Activated naive CD4-positive, alpha-beta T cell treated with anti-CD3 and anti-CD28 coated beads, Interleukin-2, amount 10 ng/mL, durations not matched to agents 7 days and 5 days (primary cell): ENCODE results near the gene TUBGCP6.
"Not testable (repeated sequence)": the region's sequence is repeated elsewhere in the genome, so short reads cannot be mapped to it uniquely, and the experiment has no call there.

Source experiments
- CTCF ChIA-PET: fragments of 350-600 bp; sonication (Branson Sonifier 250); formaldehyde crosslinking; loops from one replicate; lab custom pipeline; 2021; ENCODE audit warnings: antibody characterized with exemption; lab: Charles Lee
- DNase-seq: peaks from one replicate; pipeline ENCODE4 v3.0.0-alpha.2; 2020
- H3K27ac Mint-ChIP-seq: one replicate; pipeline ENCODE4 v1.8.0; 2021; ENCODE audit warnings: mild to moderate bottlenecking, moderate library complexity, mixed read lengths
- H3K27me3 Mint-ChIP-seq: one replicate; pipeline ENCODE4 v1.8.0; 2021; ENCODE audit warnings: mild to moderate bottlenecking, mixed read lengths
- H3K36me3 Mint-ChIP-seq: one replicate; pipeline ENCODE4 v1.8.0; 2021; ENCODE audit warnings: mixed read lengths
- H3K4me1 Mint-ChIP-seq: one replicate; pipeline ENCODE4 v1.8.0; 2021; ENCODE audit warnings: mixed read lengths
- H3K4me3 Mint-ChIP-seq: one replicate; pipeline ENCODE4 v1.8.0; 2021; ENCODE audit warnings: mild to moderate bottlenecking, moderate library complexity, mixed read lengths
- H3K9me3 Mint-ChIP-seq: one replicate; pipeline ENCODE4 v1.8.0; 2021; ENCODE audit warnings: mixed read lengths

Gene TUBGCP6

GRCh38 chr22:50205781-50206569 lies 38.8 kb downstream of the TUBGCP6 start:
- peaks cover 37% of the 10 kb centered on the region for H3K36me3 Mint-ChIP-seq
- H3K9me3 Mint-ChIP-seq = no peaks in the 10 kb centered on the region
- DNase-seq = no peak
- H3K4me3 Mint-ChIP-seq = no peak overlapping the region
- CTCF ChIA-PET = interaction anchor here (0.6 to 0.9 kb wide), 2 partner anchors 55 to 252 kb away, joined by 3 to 4 read pairs; partner anchors contain the start of gene MAPK12
- H3K27ac Mint-ChIP-seq = no peak overlapping the region
- H3K4me1 Mint-ChIP-seq = peaks cover 29% of the 10 kb centered on the region
- H3K27me3 Mint-ChIP-seq = no peaks in the 10 kb centered on the region

DNA sequence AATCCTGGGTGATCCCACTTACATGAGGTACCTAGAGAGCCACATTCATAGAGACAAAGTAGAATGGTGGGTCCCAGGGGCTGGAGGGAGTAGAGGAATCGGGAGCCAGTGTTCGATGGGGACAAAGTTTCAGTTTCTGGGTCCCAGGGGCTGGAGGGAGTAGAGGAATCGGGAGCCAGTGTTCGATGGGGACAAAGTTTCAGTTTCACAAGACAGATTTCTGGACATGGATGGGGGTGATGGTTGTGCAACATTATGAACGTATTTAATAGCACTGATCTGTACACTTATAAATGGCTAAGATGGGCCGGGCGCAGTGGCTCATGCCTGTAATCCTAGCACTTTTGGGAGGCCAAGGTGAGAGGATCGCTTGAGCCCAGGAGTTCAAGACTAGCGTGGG lies 39.8 kb downstream of the TUBGCP6 start:
- H3K27me3 Mint-ChIP-seq, H3K9me3 Mint-ChIP-seq, H3K27ac Mint-ChIP-seq, H3K4me3 Mint-ChIP-seq, DNase-seq: not testable (repeated sequence)
- CTCF ChIA-PET = interaction anchor here (0.6 kb wide), 1 partner anchor 253 kb away, joined by 4 read pairs; no protein-coding TSS in a partner anchor
- Mint-ChIP-seq H3K4me1 (peaks cover 29% of the 10 kb centered on the region), H3K36me3 (peaks cover 36% of the 10 kb centered on the region)

DNA sequence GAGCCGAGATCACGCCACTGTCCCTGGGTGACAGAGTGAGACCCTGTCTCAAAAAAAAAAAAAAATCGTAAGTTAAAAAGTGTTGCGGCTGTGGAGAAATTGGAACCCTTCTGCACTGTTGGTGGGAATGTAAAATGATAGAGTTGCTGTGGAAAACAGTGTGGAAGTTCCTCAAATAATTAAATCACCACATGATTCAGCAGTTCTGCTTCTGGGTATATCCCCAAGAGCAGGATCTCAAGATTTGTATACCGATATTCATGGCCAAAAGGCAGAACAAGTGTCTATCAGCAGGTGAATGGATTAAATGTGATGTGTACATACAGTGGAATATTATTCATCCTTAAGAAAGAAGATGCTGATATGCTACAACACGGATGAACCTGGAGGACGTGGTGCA lies 40.3 kb downstream of the TUBGCP6 start:
- H3K4me1 Mint-ChIP-seq = peaks cover 27% of the 10 kb centered on the region
- no peaks in the 10 kb centered on the region for H3K9me3 Mint-ChIP-seq
- H3K27ac Mint-ChIP-seq = no peak overlapping the region
- no peak overlapping the region for H3K4me3 Mint-ChIP-seq
- CTCF ChIA-PET = no interaction called here
- peaks cover 35% of the 10 kb centered on the region for H3K36me3 Mint-ChIP-seq
- H3K27me3 Mint-ChIP-seq = no peaks in the 10 kb centered on the region
- no peak for DNase-seq

GRCh38 chr22:50203288-50203687 lies 41.5 kb downstream of the TUBGCP6 start:
- H3K4me1 Mint-ChIP-seq = peaks cover 30% of the 10 kb centered on the region
- CTCF ChIA-PET = interaction anchor here (1.0 kb wide), 1 partner anchor 55 kb away, joined by 4 read pairs; no protein-coding TSS in a partner anchor
- H3K9me3 Mint-ChIP-seq = no peaks in the 10 kb centered on the region
- H3K27ac Mint-ChIP-seq = no peak overlapping the region
- H3K36me3 Mint-ChIP-seq = peaks cover 35% of the 10 kb centered on the region
- H3K27me3 Mint-ChIP-seq = no peaks in the 10 kb centered on the region
- H3K4me3 Mint-ChIP-seq = no peak overlapping the region
- DNase-seq = no peak

DNA sequence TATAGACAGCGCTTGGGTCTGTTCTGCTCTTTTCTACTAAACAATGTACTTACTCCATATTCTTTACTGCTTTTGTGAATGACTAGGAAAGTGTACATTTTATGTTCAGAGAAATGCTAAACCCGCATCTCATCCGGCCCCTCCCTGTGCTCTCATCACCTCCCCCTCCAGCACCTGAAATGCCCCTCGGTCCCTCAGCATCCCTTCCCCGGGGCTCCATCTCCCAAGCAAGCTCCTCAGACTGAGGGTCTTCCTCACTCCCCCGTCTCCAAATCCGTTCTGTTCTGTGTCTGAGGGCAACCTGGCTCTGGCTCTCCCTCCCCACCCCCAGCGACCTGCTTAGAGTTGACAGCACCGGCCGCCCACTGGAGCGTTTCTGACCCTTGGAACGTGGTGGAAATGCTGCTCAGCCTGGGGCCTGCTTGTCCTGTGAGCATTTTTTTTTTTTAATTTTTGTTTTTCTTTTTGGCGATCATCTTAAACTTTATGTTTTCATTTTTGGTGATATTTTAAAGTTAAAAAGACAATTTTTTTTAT lies 42.6 kb downstream of the TUBGCP6 start:
- Mint-ChIP-seq H3K36me3 (peaks cover 33% of the 10 kb centered on the region), H3K4me3 (peak overlapping the region; percentile 87), H3K9me3 (no peaks in the 10 kb centered on the region), H3K27ac (peak overlapping the region; percentile 75), H3K4me1 (peaks cover 30% of the 10 kb centered on the region), H3K27me3 (no peaks in the 10 kb centered on the region)
- CTCF ChIA-PET = interaction anchor here (1.3 kb wide), 1 partner anchor 9 kb away, joined by 5 read pairs; no protein-coding TSS in a partner anchor
- no peak for DNase-seq

DNA sequence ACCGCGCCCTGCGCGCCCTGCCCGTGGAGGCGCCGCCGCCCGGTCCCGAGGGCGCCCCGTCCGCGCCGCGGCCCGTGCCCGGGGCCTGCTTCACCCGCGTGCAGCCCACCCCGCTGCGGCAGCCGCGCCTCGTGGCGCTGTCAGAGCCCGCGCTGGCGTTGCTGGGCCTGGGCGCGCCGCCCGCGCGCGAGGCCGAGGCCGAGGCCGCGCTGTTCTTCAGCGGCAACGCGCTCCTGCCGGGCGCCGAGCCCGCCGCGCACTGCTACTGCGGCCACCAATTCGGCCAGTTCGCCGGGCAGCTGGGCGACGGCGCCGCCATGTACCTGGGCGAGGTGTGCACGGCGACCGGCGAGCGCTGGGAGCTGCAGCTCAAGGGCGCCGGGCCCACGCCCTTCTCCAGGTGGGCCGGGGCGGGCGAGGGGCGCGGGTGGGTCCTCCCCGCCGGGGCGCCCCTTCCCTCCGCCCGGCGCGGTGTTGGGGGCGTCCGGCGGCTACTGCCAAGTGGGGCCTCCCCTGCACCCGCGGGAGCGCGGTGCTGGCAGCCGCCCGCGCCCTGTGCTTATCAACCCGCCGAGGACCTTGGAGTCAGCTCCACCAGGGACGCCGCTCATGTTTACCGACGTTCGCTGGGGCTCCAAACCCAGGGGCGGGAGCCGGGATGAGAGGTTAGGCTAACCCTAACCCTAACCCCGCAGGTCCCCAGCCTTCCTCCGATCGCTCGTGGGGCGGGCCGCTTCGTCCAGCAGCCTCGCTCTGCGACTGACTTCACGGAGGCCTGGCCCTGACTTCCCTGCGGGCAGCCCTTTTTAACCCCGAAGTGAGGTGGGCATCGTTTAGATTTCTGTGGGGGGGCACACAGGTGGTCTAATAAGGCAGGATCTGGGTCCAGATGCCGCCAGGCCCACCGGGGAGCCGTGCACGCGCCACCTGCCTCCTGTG lies 43.4 kb downstream of the TUBGCP6 start:
- CTCF ChIA-PET = interaction anchor here (1.3 kb wide), 1 partner anchor 10 kb away, joined by 5 read pairs; no protein-coding TSS in a partner anchor
- Mint-ChIP-seq H3K27me3 (no peaks in the 10 kb centered on the region), H3K36me3 (peaks cover 32% of the 10 kb centered on the region), H3K27ac (peak overlapping the region; percentile 75), H3K4me3 (peak overlapping the region; percentile 87), H3K4me1 (peaks cover 30% of the 10 kb centered on the region), H3K9me3 (no peaks in the 10 kb centered on the region)
- peak; percentile 42 for DNase-seq

- CTCF ChIA-PET = no interaction called here
- Mint-ChIP-seq H3K4me1 (peaks cover 30% of the 10 kb centered on the region), H3K27ac (peak within 1 kb of the TSS; percentile 75), H3K36me3 (peaks cover 29% of the 10 kb centered on the region), H3K27me3 (no peaks in the 10 kb centered on the region), H3K9me3 (no peaks in the 10 kb centered on the region), H3K4me3 (peak within 1 kb of the TSS; percentile 87)
- peak; percentile 94 for DNase-seq
These were observed 44.2 kb downstream of the TUBGCP6 start, which contains the start of gene SELENOO for GRCh38 chr22:50200461-50201190. Gene SELENOO, plus strand, starts transcription at chr22:50201011. Its CDS starts 26 bp downstream, at chr22:50201037.

GRCh38 chr22:50199829-50200460 lies 44.9 kb downstream of the TUBGCP6 start:
- Mint-ChIP-seq H3K27me3 (no peaks in the 10 kb centered on the region), H3K9me3 (no peaks in the 10 kb centered on the region), H3K4me1 (peaks cover 27% of the 10 kb centered on the region), H3K36me3 (peaks cover 26% of the 10 kb centered on the region), H3K27ac (peak overlapping the region; percentile 75), H3K4me3 (peak overlapping the region; percentile 66)
- no peak for DNase-seq
- CTCF ChIA-PET = no interaction called here

DNA sequence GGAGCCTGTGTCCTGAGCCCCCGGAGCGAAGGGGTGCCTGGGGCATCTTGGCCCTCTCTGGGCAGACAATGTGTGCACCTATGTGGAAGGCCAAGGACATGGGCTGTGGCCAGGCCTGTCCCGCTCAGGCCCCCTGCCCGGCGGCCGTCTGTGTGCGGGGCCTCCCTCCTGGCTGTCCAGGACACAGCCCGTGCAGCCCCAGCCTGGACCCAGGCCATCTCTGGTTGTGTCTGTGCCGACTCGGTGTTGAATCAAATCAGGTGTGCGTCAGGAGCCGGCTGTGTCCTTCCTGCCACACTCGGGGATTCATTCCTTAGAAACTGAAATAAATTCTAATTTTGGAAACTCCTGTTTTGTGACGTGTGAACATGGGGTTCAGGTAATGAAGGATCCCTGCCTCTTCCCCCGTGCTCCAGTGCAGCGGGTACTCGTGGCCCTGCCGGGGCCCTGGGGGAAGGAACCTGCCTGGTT lies 45.5 kb downstream of the TUBGCP6 start:
- Mint-ChIP-seq H3K9me3 (no peaks in the 10 kb centered on the region), H3K4me3 (peak overlapping the region; percentile 66), H3K36me3 (peaks cover 21% of the 10 kb centered on the region), H3K27ac (peak overlapping the region; percentile 75), H3K27me3 (no peaks in the 10 kb centered on the region), H3K4me1 (peaks cover 23% of the 10 kb centered on the region)
- CTCF ChIA-PET = no interaction called here
- no peak for DNase-seq

GRCh38 chr22:50198624-50199017 lies 46.2 kb downstream of the TUBGCP6 start:
- Mint-ChIP-seq H3K4me3 (no peak overlapping the region), H3K27me3 (no peaks in the 10 kb centered on the region), H3K9me3 (no peaks in the 10 kb centered on the region), H3K27ac (peak overlapping the region; percentile 19), H3K4me1 (peaks cover 20% of the 10 kb centered on the region), H3K36me3 (peaks cover 17% of the 10 kb centered on the region)
- CTCF ChIA-PET = no interaction called here
- no peak for DNase-seq

DNA sequence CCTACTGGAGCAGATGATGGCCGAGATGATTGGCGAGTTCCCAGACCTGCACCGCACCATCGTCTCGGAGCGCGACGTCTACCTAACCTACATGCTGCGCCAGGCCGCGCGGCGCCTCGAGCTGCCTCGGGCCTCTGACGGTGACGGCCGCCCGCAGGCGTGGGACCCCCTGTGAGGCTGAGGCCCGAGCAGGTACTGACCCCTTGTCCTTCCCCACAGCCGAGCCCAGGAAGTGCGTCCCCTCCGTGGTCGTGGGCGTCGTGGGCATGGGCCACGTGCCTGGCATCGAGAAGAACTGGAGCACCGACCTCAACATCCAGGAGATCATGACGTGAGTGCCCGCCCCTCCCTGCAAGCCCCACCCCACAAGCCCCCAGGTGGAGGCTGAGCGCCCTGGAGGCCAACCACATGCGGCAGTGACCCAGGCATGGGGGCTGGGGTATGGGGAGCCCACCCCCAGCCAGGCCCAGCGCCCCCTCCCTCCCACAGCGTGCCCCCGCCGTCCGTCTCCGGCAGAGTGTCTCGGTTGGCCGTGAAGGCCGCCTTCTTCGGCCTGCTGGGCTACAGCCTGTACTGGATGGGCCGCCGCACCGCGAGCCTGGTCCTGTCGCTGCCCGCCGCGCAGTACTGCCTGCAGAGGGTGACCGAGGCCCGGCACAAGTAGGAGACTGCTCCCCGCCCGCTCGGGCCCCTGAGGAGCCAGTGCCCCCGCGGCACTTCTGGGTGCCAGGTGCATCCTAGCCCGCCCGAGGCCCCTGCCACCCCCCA lies 46.8 kb downstream of the TUBGCP6 start:
- H3K4me3 Mint-ChIP-seq = no peak overlapping the region
- DNase-seq = no peak
- H3K36me3 Mint-ChIP-seq = peaks cover 13% of the 10 kb centered on the region
- H3K4me1 Mint-ChIP-seq = peaks cover 17% of the 10 kb centered on the region
- H3K27ac Mint-ChIP-seq = no peak overlapping the region
- H3K9me3 Mint-ChIP-seq = no peaks in the 10 kb centered on the region
- no peaks in the 10 kb centered on the region for H3K27me3 Mint-ChIP-seq
- CTCF ChIA-PET = no interaction called here

- H3K4me1 Mint-ChIP-seq = peaks cover 20% of the 10 kb centered on the region
- no peak overlapping the region for H3K4me3 Mint-ChIP-seq
- peaks cover 17% of the 10 kb centered on the region for H3K36me3 Mint-ChIP-seq
- H3K27ac Mint-ChIP-seq = peak overlapping the region; percentile 28
- no peak for DNase-seq
- H3K27me3 Mint-ChIP-seq = no peaks in the 10 kb centered on the region
- CTCF ChIA-PET = interaction anchor here (0.8 kb wide), 1 partner anchor 10 kb away, joined by 3 read pairs; no protein-coding TSS in a partner anchor
- no peaks in the 10 kb centered on the region for H3K9me3 Mint-ChIP-seq
These were observed 47.6 kb downstream of the TUBGCP6 start for GRCh38 chr22:50197000-50197800.
